HG02970 (cell line): ENCODE results near the gene TRMT112.

Experiments
- ATAC-seq: cut with Tn5 transposase; IDR thresholded peaks from one replicate; pipeline ENCODE4 v1.9.1; 2021; ENCODE audit warnings: mild to moderate bottlenecking, moderate library complexity, moderate number of reproducible peaks; ENCODE audit not compliant: unreplicated experiment, low FRiP score

The TRMT112 gene

GRCh38 chr11:64352099-64352994, 35.0 kb upstream of the TRMT112 start:
- ATAC-seq: no peak

- no peak for ATAC-seq
Observed at GRCh38 chr11:64351136-64351631, 33.8 kb upstream of the TRMT112 start.

- no peak for ATAC-seq
Observed at GRCh38 chr11:64349404-64349803, 32.0 kb upstream of the TRMT112 start.

- no peak for ATAC-seq
Observed at GRCh38 chr11:64349025-64349387, 31.6 kb upstream of the TRMT112 start.

GRCh38 chr11:64348383-64349024, 31.1 kb upstream of the TRMT112 start:
- ATAC-seq: no peak

- no peak for ATAC-seq
Observed at GRCh38 chr11:64347193-64347867, 30.0 kb upstream of the TRMT112 start.

- ATAC-seq: no peak
Observed at GRCh38 chr11:64344787-64345186, 27.4 kb upstream of the TRMT112 start.

GRCh38 chr11:64343767-64344559, 26.6 kb upstream of the TRMT112 start:
- no peak for ATAC-seq

- ATAC-seq: no peak
Observed at GRCh38 chr11:64342869-64343745, 25.7 kb upstream of the TRMT112 start.

GRCh38 chr11:64341851-64342791, 24.8 kb upstream of the TRMT112 start:
- ATAC-seq: peak; percentile 38

GRCh38 chr11:64341429-64341828, 24.1 kb upstream of the TRMT112 start:
- ATAC-seq: no peak

GRCh38 chr11:64340671-64341335, 23.4 kb upstream of the TRMT112 start:
- ATAC-seq: no peak

GRCh38 chr11:64339754-64340408, 22.5 kb upstream of the TRMT112 start, which contains the start of gene CCDC88B:
Gene CCDC88B, plus strand, starts transcription at chr11:64340204. Its CDS starts 63 bp downstream, at chr11:64340267.
- ATAC-seq: peak; percentile 43

GRCh38 chr11:64339286-64339685, 21.9 kb upstream of the TRMT112 start:
- ATAC-seq: no peak

- ATAC-seq: no peak
Observed at GRCh38 chr11:64338716-64339115, 21.4 kb upstream of the TRMT112 start.

- ATAC-seq: no peak
Observed at GRCh38 chr11:64337538-64338249, 20.3 kb upstream of the TRMT112 start.
